GM10248 (cell line): ENCODE results near the gene HDAC4.

Source experiments
- CTCF ChIA-PET: fragments of 300-600 bp; sonication (Branson Sonifier 250); formaldehyde crosslinking; extraction: SDS; loops from one replicate; lab custom pipeline; 2021; ENCODE audit warnings: antibody characterized with exemption; lab: Yijun Ruan, JAX
- POLR2A ChIA-PET: fragments of 350-650 bp; sonication (Branson Sonifier 250); formaldehyde crosslinking; extraction: SDS; loops from one replicate; lab custom pipeline; 2020; ENCODE audit warnings: antibody characterized with exemption; lab: Yijun Ruan, JAX
- DNase-seq: peaks from one replicate; pipeline ENCODE4 v3.0.0; 2012; ENCODE audit errors: extremely low spot score
- CTCF ChIP-seq: IDR thresholded peaks from 2 replicates; pipeline ENCODE4 v1.5.1; 2012; ENCODE audit warnings: mild to moderate bottlenecking, low read depth; ENCODE audit errors: extremely low read depth, missing control alignments, control extremely low read depth

The HDAC4 gene

GRCh38 chr2:239365782-239366435 lies 34.9 kb downstream of the HDAC4 start:
- ChIA-PET POLR2A (no interaction called here), CTCF (no interaction called here)
- TF ChIP-seq CTCF = no peak
- DNase-seq = no peak

- ChIA-PET CTCF (interaction anchor here (1.0 kb wide), 1 partner anchor 19 kb away, joined by 3 read pairs; no protein-coding TSS in a partner anchor), POLR2A (no interaction called here)
- no peak for DNase-seq
- TF ChIP-seq CTCF = no peak
These were observed 35.6 kb downstream of the HDAC4 start for GRCh38 chr2:239365071-239365781.

GRCh38 chr2:239363946-239364637 lies 36.7 kb downstream of the HDAC4 start:
- no peak for TF ChIP-seq CTCF
- DNase-seq = no peak
- ChIA-PET CTCF (interaction anchor here (1.0 kb wide), 1 partner anchor 20 kb away, joined by 3 read pairs; no protein-coding TSS in a partner anchor), POLR2A (no interaction called here)

GRCh38 chr2:239362507-239362906 lies 38.3 kb downstream of the HDAC4 start:
- CTCF ChIA-PET = interaction anchor here (1.0 kb wide), 1 partner anchor 25 kb away, joined by 4 read pairs; no protein-coding TSS in a partner anchor

GRCh38 chr2:239361311-239361642 lies 39.5 kb downstream of the HDAC4 start:
- DNase-seq = no peak
- ChIA-PET POLR2A (no interaction called here), CTCF (no interaction called here)
- TF ChIP-seq CTCF = no peak

More at GRCh38 chr2:239362507-239362906, 38.3 kb downstream of the HDAC4 start:
- POLR2A ChIA-PET = no interaction called here
- no peak for DNase-seq
- no peak for TF ChIP-seq CTCF
